T-helper 9 cell (primary cell): ENCODE measurements around the gene DNAJC8.

Source experiments
- DNase-seq: peaks from one replicate; pipeline ENCODE4 v3.0.0-alpha.2; 2020

Gene DNAJC8

DNA sequence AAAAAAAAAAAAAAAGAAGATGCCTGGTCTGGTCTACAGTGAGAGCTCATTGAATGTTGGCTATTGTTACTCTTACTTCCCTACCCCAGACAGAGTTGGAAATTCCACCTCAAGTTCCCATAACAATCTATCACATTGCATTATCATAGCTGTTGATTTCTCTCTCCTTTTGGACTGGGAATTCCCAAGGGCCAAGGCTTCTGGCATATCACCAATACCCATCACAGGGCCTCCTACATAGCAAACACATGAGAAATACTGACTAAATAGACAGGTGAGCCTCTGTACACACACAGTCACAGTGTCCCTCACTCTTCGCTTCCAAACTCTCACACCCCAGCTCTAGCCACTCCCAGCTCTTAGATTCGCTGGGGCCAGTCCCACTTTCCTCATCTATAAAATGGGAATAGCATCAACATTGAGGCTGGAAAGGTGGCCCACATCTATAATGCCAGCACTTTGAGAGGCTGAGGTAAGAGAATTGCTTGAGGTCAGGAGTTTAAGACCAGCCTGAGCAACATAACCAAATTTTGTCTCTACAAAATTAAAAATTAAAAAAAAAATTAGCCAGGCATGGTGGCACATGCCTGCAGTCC is 62.7 kb downstream of the DNAJC8 start:
- no peak for DNase-seq

- no peak for DNase-seq
Observed at GRCh38 chr1:28163496-28164161, 69.2 kb downstream of the DNAJC8 start.

GRCh38 chr1:28162151-28162550 is 70.7 kb downstream of the DNAJC8 start:
- DNase-seq, result no peak

DNA sequence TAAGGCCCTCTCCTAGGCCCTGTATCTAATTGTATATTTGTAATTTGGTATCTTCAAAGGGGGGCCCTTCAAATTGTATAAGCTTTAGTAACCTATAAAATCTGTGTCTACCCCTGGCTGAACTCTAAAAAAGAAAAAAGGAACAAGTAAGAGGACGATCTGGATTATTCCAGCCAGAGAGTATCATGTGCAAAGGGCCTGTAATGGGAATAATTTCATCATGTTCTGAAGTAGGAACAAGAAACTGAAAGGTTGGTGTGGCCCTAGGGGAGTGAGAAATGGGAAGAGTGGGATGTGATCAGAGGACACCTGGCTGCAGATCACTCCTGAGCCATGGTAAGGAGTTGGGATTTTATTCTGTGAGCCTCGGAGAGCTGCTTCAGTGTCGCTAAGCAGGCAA is 71.1 kb downstream of the DNAJC8 start:
- no peak for DNase-seq

GRCh38 chr1:28160782-28161266 is 72.0 kb downstream of the DNAJC8 start:
- no peak for DNase-seq

- DNase-seq, result no peak
Observed at GRCh38 chr1:28159680-28160079, 73.1 kb downstream of the DNAJC8 start.

GRCh38 chr1:28159243-28159642 is 73.6 kb downstream of the DNAJC8 start:
- DNase-seq, result no peak

DNA sequence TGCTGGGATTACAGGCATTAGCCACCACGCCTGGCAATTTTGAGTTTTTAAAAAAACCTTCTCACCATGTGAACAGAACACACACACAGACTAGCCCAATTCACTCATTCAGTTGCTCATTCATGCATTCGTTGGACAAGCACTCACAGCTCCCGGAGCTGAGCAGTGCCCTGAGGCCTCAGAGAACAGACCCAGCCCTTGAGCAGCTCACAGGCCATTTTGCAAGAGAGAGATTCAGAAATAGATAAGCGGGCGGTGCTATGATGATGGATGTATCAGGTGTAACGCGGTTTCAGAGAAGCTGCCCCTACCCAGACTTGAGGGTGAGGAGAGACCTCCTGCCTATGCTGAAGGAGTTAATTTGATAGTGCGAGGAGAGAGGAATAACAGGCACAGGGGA is 74.9 kb downstream of the DNAJC8 start:
- DNase-seq, result no peak

DNA sequence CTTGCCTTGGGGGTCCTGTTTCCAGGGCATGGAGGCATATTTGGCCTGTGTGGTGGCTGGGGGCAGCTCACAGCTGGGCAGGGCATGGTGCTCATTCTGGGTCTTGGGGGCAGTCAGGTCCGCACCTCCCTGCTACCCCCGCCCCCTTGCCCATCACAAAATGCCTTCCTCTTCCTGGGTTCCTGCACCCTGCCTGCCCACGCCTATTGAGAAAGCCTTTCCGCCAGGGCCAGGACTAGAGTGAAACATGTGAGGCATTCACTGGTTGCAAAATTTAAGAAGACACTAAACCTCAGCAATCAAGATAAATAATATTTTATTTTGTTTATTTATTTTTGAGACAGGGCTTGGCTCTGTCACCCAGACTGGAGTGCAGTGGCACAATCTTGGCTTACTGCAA is 76.0 kb downstream of the DNAJC8 start:
- DNase-seq, result no peak

DNA sequence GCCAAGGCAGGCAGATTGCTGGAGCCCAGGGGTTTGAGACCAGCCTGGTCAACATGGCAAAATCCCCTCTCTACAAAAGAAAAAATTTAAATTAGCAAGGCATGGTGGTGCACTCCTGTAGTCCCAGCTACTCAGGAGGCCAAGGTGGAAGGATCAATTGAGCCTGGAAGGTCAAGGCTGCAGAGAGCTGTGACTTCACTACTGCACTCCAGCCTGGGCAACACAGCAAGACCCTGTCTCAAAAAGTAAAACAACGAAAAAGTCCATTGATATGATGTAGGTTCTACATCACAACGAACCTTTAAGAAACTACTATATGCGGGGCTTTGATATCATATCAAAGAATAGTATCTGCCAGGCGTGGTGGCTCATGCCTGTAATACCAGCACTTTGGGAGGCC is 77.2 kb downstream of the DNAJC8 start:
- no peak for DNase-seq

DNA sequence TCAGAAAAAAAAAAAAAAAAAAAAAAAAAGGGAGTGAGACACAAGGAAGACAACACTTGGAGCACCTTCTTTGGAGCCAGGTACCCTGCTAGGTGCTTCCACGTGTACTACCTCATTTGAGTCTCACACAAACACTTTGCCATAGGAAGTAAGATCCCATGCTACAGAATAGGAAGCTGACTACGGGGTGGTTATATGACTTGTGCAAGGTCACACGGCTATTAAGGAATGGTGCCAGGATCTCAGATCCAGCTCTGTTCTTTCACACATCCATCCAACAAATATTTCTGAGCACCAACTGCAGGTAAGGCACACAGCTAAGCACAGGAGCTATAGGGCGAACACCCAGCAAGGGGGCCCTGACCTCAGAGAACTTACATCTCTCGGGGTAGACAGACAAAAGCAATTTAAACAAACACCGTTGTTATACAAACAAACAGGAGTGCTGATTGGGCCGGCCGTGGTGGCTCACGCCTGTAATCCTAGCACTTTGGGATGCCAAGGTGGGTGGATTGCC is 78.7 kb downstream of the DNAJC8 start:
- no peak for DNase-seq
